GM19193 (cell line): ENCODE measurements around the gene FHL3.

ENCODE experiments used
- POLR2A ChIP-seq: IDR thresholded peaks from 4 replicates; pipeline ENCODE4 v1.6.1; 2011; ENCODE audit not compliant: insufficient read depth, insufficient read length; ENCODE audit errors: extremely low read depth

FHL3 gene

DNA sequence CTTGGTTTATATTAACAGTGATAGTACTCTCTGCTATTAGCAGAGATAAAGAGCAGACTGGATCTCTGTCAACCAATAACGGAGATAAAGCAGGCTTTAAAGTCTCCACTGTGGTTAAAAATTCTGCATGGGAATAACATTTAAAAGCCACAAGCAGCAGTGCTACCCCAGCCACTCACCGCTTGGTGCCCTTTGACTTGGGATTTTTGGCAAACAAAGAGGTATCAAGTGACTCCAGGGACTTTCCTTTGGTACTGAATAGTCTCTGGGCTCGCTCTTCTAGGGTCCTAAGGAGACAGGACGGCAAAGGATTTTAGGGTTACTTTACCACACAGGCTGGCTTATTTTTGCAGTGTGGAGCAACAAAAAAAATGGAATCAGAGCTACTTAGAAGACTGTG is 26.8 kb downstream of the FHL3 start:
- no peak for TF ChIP-seq POLR2A

DNA sequence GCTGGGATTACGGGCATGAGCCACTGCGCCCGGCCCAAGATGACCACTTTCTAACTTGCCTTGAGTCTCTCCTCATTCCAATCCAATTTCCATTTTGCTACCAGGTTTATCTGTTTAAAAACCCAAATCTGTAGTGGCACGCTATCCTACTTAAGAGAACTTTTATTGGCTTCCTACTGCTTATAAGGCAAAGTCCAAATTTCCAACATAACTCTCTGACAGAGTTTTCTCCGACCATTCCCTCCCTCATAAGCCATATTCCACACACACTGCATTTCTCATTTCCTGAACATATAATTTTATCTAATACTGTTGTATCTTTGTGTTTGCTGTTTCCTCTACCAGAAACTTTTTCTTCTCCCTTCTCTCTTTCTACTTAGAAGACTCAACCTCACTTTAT is 30.7 kb downstream of the FHL3 start:
- no peak for TF ChIP-seq POLR2A

DNA sequence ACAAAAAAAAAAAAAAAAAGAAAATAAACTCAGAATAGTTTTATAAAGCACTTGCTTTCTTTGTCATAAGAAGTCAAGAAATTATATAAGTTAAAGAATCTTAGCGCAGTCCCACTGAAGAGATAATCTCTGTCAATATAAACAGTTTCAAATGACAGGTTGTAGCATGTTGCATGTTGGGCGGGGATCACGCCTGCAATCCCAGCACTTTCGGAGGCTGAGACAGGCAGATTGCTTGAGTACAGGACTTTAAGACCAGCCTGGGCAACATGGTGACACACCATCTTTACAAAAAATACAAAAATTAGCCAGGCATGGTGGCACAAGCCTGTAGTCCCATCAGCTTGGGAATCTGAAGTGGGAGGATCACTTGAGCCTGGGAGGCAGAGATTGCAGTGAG is 40.0 kb downstream of the FHL3 start:
- no peak for TF ChIP-seq POLR2A

DNA sequence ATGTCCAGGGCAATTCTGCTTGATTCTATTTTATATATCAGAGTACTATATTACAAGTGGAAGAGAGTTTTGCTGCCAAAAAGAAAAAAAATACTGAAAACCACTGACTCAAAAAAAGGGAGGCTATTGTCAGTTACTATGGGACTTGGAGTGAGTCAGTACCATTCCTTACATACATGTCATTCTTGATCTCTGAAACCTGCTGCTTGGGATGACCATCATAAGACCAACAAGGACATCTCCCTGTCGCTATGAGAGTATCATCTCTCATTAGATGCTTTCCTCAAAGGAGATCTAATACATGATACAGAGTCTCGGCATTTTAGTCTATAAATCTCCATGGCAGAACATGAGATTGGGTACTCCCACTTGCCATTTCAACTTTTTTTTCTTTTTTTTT is 46.6 kb downstream of the FHL3 start:
- TF ChIP-seq POLR2A: no peak

DNA sequence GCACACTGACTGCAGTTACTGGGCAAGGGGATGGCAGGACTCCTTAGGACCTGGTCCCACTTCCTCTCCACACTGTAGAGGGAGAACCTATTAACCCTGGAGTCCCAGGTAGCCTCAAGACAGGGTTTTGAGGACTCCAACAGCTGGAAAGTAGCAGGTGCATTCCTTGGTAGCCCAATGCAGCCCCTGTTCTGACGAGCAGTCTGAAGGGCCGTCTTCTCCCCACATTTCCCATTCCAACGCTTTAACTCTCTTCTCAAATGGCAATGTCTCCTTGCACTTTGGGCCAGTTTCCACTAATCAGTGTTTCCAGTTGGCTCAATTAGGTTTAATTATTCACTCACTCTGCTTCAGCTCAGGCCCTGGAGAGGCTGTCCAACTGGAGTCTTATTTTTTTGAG is 49.6 kb downstream of the FHL3 start:
- TF ChIP-seq POLR2A: no peak

DNA sequence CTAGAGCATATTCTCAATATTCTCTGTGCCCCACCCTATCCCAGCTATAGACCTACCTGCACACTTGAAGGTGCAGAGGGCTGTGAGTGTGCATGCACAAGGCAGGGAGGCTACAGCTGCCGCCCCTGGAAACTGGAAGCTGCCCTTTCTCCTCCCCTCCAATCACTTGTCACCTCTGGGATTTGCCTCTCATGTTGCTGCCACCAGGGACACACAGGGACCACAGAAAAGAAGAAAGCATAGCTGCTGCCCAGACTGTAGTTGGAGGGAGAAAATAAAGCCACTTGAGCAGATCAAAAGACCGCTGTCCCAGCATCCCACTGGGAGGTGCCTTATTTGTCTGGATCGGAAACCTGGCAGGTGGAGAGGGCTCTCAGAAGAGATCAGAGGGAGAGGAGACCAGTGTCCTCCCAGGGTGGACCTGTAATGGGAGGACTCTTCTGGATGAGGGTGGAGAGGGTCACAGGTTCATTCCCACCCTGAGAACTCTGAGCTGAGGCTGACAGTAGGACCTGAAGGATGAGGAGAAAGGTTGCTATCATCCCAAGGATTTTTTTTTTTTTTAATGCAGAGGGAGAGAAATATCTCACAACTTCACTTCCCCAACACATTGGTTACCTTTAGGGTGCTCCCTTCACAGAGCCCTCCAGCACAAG is 50.9 kb downstream of the FHL3 start:
- TF ChIP-seq POLR2A: no peak

DNA sequence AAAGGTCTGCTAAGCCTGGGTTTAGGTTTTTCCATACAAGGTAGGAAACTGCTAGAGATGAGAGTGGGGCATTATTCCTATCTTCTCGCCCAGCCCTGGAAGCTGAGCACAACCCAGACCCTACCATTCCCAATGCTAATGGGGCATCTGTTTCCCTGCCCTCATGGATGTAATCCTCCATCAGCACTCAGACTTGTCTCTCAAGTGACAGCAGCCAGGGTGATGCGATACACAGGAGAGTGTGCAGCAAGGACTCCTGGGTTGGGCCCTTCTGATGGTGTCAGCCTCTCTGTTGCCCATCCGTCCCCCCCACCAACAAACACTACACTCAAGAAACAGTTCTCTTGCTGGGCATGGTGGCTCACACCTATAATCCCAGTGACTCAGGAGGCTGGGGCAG is 52.6 kb downstream of the FHL3 start:
- no peak for TF ChIP-seq POLR2A

DNA sequence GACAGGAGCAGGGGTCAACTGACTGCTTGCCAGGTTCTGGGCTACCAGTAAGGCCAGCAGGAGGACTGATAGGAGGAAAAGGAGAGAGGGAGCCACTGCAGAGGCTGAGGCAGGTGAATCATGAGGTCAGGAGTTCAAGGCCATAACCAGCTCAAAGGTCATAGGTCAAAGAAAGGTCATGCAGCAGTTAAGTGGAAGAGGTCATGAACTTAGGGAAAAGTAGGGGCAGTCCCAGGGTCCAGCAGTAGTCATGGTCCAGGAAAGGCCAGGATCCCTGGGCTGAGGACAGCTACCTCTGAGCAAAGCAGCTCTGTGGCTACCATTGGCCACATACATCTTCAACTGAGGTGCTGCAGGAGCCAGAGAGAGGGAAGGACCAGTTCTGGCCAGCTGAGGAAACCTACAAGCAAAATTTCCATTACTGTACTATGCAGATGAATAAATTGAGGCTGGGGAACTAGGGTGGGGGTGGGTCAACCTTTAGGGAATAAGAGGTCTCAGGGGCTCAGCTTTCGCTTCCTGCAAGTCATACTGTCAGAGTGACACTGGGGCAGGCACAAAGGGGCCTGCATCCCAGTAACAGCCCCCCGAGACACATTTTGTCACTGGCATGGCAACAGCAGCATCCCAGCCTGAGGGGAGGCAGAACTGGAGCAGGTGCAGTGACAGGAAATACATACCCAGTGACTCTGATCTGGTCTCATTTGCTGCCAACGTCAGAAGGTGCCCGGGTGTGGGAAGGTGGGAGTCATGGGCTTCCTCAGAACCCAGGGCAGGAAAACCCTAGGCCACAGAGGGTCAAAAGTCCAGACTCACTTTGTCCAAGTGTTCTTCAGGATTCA is 53.3 kb downstream of the FHL3 start:
- no peak for TF ChIP-seq POLR2A

DNA sequence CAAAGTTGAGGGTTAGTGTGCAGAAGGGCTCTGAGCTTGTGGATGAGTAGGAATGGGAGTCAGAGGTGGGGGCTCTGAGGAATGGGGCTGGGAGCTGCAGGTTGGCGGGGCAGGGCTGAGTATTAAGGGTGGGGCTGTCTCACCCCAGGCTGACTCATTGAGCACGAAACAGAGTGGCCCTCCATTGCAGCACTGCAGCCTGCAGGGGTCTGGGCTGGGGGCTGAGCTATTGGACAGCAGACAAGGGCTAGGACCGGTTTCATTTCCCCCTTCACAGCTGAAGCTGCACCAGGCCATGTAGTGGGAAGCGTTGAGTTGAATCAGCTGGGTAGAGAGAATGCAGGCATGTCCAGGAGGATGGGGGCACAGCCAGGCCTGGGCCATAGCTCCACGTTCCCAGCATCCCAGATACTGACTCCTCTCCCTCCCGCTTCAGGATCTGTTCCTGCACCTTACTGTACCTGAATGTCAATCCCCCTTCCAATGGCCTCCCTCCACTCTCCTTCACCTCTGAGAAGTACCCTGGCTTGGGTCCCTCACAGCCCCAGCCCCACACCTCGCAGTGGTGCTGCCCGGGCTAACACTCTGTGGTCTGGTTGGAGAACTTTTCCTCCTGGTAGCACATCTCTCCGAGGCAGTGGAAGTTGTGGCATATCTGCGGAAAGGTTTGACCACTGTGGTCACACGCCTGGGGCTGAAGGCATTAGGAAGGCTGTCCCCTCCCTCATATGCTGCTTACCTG is 54.1 kb downstream of the FHL3 start:
- TF ChIP-seq POLR2A: no peak

DNA sequence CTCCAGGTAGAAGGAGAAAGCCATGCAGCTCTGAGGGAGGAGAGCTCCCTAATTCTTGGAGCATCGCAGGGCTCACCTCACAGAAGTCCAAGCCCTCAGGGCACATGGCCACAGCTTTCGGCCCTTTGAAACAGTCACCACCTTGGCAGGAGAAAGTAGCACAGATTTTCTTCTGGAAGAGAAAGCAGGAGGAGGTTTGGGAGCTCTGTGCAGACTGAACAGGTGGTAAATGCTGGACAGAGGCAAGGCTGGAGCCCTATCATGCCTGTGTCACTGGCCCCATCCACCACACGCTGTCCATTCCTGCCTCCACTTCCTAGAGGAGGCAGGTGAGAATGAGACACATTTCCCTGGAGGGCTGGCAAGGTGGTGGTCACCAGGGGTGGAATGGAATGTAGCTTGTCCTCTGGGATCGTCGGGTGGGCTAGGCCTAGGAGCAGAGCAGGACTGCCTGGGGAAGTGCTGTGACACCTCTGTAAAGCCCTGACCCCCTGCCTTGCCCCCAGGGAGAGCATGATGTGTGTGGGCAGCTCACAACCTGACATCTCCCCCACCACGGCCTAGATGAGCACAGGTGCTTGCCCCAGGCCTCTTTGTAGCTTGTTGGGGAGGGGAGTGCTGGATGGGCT is 55.7 kb downstream of the FHL3 start:
- TF ChIP-seq POLR2A: no peak

DNA sequence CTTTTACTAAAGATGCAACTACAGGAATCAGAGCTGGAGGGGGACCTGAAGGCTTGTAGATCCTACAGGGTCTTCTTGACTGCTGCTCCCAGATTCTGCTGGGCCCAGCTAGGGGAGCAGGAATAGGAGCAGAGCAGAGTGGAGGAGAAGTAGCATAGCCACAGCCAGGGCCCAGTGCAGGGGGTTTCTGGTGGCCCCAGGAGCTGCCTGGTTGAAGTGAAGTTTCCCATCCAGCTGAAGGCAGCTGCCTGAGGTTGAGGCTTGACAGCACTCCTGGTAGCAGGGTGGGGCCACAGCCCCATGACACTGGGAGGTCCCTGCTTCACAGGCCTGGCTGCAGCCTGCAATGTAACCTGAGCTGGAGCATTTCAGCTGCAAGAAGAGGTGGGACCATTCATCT is 56.5 kb downstream of the FHL3 start:
- TF ChIP-seq POLR2A: no peak

DNA sequence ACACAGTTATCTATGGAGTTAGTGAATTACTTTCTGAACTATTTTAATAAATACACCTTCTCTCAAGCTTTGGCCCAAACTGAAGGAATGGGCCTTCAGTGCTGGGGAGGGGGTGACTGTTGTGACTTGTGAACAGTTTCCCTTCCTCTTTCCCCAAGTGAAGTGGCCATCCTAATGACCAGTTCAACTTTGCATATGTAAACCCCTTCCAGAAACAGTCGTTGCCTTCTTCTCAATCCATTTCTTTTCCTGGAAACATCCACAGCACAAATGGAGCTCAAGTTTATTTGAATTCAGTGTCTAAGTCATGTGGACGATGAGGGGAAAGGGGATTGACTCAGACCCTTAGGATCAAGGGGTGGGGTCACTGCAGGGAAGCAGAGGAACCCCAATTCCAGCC is 57.1 kb downstream of the FHL3 start:
- no peak for TF ChIP-seq POLR2A

DNA sequence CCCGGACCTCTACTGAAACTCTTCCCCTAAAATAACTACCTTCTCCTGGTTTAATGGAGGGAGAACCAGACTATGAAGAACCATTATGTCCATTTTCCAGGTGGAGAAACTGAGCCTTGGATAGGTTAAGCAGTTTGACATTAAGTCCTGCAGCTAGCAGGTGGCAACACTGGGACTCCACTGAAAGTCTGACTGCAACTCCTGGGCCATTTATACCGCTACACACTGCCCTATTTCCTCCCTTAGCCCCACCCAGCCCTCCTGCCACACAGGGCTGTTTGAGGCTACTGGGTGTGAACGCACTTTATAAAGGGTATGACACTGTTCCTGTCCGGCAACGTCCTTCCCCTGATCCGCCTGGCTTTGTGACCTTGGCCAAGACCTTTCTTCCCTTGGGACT is 58.0 kb downstream of the FHL3 start:
- no peak for TF ChIP-seq POLR2A
